ENCODE data around the gene LAMP1.
"Not testable (repeated sequence)": the region's sequence is repeated elsewhere in the genome, so short reads cannot be mapped to it uniquely, and the experiment has no call there.

LAMP1 gene

GRCh38 chr13:113329656-113330312 is 32.7 kb downstream of the LAMP1 start:
- no peak for DNase-seq

DNA sequence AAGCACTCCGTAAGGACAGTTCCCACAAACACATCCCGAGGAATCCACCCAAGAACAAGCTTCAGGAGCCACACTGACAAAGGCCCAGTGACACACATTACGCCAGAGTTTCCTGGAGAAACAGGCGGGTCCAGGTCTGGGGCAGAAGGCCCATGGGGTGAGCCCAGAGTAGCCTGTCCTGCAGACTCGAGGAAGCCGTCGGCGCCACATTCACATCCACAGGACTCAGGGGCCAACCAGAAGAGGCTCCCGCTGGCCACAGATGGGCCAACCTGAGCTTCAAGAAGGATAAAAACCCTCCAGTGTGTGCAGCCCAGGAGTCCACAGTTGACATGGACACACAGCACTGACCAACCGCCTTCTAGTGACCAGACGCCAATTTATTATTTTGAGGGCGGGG is 35.6 kb downstream of the LAMP1 start:
- no peak for DNase-seq

DNA sequence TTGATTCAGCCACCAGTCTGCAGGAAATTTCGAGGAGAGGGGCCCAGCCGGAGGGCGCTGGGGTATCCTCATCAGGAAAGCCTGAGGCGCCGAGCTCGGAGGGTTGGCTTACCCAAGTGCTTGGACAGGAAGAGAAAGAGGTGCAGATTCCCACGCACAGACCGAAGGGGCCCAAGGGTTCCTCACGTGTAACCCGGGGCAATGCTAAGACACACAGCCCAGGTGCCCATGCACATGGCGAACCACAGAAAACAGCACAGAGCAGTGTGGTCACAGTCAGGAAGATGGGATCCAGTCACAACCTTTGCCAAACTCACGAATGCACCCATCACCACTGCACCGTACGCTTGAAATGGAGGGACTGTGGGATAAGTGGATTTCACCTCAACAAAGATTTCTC is 36.0 kb downstream of the LAMP1 start:
- DNase-seq, result no peak

DNA sequence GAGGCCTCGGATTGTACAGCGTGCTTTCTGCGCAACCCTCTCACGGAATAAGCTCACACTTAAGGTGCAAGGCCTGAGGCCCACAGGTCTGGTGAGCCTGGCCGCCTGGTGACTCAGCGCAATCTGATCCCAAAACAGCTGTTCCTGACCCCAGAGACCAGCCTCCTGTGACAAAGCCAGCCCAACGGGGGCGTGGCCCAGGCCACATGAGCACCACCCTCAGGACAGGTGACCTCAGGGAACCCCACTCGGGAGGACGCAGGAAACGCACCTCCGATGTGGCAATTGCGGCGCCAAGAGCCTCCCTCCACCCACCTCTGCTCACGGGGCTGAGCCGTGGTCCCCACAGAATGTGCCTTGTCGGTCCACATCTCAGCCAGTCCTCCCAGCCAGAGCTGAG is 40.5 kb downstream of the LAMP1 start:
- no peak for DNase-seq

DNA sequence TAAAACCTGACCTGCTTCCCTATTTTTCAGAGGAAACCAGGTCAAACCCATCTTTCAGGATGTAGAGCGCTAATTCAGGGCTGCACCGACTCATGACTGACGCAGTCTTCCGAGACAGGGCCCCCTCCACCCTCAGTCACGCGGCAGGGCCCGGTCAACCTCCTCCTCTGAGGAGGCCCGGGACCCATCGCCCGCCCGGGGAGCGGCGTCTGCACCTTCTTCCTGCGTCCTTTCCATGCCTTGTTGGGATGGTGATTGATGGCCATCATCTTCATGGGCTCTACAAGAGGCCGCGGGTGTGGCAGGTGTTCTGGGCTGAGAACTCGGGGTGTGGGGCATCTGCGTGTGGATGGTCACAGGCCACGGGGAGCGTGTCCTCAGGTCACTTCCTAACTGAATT is 40.9 kb downstream of the LAMP1 start:
- DNase-seq, result no peak

DNA sequence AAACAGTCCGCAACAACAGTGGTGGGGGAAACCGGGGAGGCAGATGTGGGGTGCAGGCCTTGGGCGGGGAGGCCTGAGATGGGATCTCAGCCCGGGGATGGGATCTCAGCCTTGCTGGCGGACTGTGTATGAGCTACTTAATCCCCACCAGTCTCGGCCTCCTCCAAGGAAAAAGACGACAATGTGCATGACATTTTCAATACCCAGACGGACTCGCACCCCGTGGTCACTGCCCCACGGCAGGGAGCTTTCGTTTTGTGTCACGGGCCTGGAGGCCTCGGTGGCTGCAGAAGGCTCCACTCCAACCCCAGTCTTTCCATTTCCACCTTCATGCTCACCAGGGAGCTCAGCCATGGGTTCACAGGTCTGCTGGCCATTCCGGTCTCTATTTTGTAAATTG is 41.4 kb downstream of the LAMP1 start:
- no peak for DNase-seq

- no peak for DNase-seq
These were observed 46.0 kb downstream of the LAMP1 start for GRCh38 chr13:113342820-113343691.

DNA sequence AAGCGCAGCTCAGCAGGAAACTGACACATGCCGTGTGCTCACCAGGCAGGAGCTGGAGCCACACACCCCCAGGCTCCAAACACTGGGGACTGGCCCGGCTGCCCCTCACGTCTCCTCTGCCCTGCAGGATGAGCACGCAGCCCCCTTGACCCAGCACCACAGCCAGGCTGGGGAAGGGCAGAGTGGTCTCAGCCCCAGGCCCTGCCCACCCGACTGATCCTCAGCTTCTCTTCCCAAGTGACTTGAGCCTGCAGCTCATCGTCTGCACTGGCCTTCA is 46.6 kb downstream of the LAMP1 start:
- DNase-seq, result no peak

DNA sequence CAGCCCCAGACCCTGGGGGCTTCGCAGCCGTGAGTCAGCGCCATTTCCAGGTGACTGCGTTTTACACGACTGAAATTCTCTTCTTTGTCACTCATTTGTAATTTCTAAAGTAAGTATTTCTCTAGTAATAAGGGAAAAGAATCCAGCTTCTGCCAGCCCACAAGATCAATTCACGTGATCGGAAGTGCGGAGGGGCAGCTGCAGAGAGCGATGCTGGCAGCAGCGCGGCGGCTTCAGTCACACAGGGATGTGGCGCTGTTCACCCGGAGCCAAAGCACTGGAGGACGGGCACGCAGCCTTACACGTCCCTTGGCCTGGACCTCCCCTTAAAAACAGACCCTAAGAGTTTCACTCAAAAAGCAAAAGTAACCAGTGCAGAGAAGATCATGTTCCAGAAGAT is 48.4 kb downstream of the LAMP1 start:
- no peak for DNase-seq

- DNase-seq, result not testable (repeated sequence)
These were observed 50.7 kb downstream of the LAMP1 start for GRCh38 chr13:113347736-113348225.

- DNase-seq, result no peak
These were observed 51.6 kb downstream of the LAMP1 start for GRCh38 chr13:113348591-113348990.

DNA sequence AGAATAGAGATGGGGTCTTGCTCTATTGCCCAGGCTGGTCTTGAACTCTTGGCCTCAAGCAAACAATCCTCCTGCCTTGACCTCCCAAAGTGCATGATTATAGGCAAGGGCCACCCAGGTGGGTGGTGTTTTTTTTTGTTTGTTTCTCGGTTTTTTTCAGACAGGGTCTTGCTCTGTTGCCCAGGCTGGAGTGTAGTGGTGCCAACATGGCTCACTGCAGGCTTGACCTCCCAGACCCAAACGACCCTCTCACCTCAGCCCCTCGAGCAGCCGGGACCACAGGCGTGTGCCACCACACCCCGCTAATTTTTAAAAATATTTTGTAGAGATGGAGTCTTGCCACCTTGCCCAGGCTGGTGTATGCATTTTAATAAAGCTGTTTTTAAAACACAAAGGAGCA is 52.0 kb downstream of the LAMP1 start:
- no peak for DNase-seq

DNA sequence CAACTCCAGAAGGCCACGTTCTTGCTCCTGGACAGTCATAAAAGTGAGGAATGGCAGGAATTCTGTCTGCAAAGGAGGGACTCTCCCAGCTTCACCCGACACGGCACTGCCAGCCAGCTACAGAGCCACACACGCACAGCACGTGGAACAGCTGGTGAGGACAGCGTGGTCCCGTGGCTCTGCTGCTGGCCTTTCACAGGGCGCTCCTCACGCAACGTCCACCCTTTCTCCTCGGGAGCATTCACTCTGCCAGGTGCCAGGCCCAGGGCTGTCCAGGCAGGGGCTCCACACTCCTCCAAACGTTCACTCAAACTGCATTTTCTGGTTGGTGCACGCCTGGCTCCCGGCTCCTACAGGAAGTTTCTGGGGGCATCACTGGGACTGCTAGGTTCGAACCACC is 52.5 kb downstream of the LAMP1 start:
- no peak for DNase-seq

DNA sequence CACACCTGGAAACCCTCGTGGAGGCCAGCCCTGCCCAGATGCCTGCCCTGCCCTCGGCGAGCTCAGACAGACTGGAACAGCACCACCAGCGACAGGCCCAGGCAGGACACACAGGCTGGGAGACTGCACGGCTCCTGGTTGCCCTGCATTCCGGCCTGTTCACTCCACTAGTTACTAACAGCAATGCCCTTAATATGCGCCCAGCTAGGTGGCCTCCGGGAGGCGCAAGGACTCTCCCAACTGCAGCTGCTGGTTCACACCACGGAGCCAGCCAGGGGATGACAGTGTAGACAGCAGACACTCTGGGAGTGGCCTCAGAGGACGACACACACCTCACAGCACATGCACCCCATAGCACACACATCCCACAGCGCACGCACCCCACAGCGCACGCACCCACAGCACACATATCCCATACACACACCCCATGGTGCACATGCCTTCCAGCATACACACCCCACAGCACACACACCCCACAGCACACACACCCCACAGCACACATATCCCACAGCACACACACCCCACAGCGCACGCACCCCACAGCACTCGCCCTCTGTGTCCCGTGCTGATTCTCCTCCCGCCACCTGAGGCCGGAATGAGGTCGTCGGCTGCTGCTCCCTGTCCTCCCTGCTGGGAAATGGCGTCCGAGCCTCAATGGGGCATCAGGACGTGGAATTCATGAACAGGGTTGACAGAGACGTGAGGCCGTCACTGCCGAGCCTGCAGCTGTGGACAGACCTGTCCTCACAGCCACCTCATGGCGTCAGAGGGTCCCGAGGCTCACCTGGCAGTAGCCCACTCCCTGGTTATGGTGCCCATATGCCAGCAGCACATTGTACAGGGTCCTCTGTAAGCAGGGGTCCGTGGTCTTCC is 53.3 kb downstream of the LAMP1 start:
- no peak for DNase-seq

DNA sequence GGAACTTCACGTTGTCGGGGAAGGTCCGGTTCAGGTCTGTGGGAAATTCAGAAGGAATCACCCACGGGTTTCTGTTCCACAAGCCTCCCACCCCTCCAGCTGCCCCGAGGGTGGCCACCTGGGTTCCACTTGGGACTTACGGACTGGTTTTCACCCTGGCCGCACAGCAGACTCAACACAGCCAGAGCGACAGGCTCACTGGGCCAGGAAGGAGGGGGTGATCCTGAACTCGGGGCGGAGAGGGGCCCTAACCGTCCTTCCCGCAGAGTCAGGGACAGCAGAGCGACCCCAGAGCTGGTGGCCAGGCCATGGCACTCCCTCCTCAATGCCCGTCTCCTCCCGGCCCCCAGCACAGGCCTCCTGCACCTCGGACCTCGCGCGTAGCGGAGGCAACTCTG is 53.9 kb downstream of the LAMP1 start:
- DNase-seq, result no peak

DNA sequence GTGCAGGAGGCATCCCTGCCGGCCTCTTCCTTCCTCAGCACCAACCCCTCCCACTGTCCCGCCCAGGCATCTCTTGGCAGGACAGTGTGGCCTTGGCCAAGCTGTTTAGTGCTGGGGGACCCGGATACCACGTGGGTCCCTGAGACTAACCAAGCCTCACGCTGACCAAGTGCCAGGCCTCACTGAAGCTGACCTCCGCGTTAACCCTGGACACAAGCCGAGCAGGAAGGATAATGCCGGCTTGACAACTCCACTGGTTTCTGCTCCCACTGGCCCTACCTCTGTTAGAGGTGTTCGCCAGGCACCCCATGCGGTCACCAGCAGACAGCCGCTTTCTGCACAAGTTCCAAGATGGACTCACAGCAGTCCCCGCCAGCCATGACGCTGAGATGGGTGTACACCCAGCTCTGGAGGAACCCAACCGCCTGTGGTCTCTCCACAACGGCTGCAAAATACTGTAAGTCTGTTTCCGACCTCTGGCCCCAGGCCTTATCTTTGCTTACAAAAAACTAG is 54.5 kb downstream of the LAMP1 start:
- no peak for DNase-seq

- DNase-seq, result no peak
These were observed 56.2 kb downstream of the LAMP1 start for GRCh38 chr13:113353254-113353653.

GRCh38 chr13:113354831-113355610 is 58.0 kb downstream of the LAMP1 start:
- DNase-seq, result no peak

- DNase-seq, result no peak
These were observed 58.6 kb downstream of the LAMP1 start for GRCh38 chr13:113355621-113356020.

GRCh38 chr13:113356596-113356995 is 59.6 kb downstream of the LAMP1 start:
- DNase-seq, result no peak

DNA sequence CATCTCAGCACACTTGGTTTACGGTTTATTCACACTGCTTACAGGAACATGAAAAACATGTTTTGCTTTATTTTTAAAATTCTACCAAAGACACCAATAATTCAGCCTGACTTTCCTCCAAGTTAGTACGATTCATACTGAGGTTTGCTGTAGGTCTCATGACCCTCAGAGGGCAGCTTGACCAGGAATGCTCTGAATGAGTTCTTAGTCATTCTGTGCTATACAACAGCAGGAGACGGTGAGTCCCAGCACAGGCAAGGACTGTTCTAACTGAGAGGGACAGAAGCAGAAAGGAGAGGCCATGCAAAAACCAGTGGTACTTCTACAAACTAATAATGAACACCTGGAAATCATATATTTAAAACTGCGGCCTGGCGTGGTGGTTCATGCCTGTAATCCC is 60.5 kb downstream of the LAMP1 start:
- DNase-seq, result no peak

DNA sequence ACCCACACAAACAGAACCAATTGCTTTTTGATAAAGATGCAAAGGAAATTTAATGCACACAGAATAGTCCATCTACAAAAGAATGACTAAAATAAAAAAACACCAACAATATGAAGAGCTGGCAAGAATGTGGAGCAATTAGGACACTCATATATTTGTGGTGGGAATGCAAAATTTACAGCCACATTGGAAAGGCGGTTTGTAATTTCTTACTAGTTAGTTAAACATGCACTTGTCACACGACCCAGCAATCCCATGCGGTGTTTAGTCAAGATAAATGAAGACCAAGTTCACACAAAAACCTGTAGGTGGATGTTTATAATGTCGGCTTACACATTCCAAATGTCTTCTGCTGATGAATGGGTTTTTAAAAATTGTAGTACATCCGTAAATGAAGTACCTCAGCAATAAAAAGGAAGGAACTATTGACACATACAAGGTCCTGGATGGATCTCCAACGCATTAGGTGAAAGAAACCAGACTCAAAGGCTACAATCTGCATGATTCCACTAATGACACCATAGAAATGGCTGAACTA is 61.7 kb downstream of the LAMP1 start:
- no peak for DNase-seq

Measured in NCI-H1105 (cell line).